Neuronal stem cell (in vitro differentiated cells): Measurements from ENCODE around the gene RREB1.
A peak's percentile ranks its signal among the peaks of the same experiment; 100 is the strongest.

Experiments
- DNase-seq: peaks from one replicate; pipeline ENCODE4 v3.0.0-alpha.2; 2013; ENCODE audit warnings: low spot score
- H2AFZ ChIP-seq: one replicate; pipeline ENCODE4 v1.6.1; 2013; ENCODE audit warnings: mild to moderate bottlenecking, low read length, inconsistent platforms
- H2AK5ac ChIP-seq: 2 replicates; pipeline ENCODE4 v1.6.1; 2013; ENCODE audit warnings: low read depth, mild to moderate bottlenecking, inconsistent platforms, low read length, moderate library complexity, mixed read lengths
- H2BK120ac ChIP-seq: 2 replicates; pipeline ENCODE4 v1.6.1; 2013; ENCODE audit warnings: low read depth, mild to moderate bottlenecking, inconsistent platforms, low read length, moderate library complexity, mixed read lengths
- H2BK12ac ChIP-seq: one replicate; pipeline ENCODE4 v1.6.1; 2013; ENCODE audit warnings: low read length, inconsistent platforms
- H2BK15ac ChIP-seq: 2 replicates; pipeline ENCODE4 v1.6.1; 2013; ENCODE audit warnings: mild to moderate bottlenecking, low read length, inconsistent platforms, mixed read lengths
- H2BK5ac ChIP-seq: one replicate; pipeline ENCODE4 v1.6.1; 2013; ENCODE audit warnings: inconsistent platforms, mild to moderate bottlenecking, low read length, moderate library complexity
- H3K14ac ChIP-seq: one replicate; pipeline ENCODE4 v1.6.1; 2013; ENCODE audit warnings: low read length, inconsistent platforms
- H3K18ac ChIP-seq: 2 replicates; pipeline ENCODE4 v1.6.1; 2013; ENCODE audit warnings: low read length, inconsistent platforms
- H3K23ac ChIP-seq: 2 replicates; pipeline ENCODE4 v1.6.1; 2013; ENCODE audit warnings: low read depth, mild to moderate bottlenecking, mixed read lengths, low read length, inconsistent platforms; ENCODE audit not compliant: poor library complexity
- H3K27ac ChIP-seq: replicated peaks from 3 replicates; pipeline ENCODE4 v1.5.1; 2013; ENCODE audit warnings: low read length, inconsistent platforms
- H3K27me3 ChIP-seq, 3 experiments: 2 replicates each; pipeline ENCODE4 v1.6.1; 2013; ENCODE audit warnings: low read length in 3 of 3, mild to moderate bottlenecking in 2 of 3, inconsistent platforms in 1 of 3, low read depth in 1 of 3, mixed read lengths in 1 of 3, moderate library complexity in 1 of 3; ENCODE audit not compliant: control insufficient read depth in 3 of 3, insufficient read depth in 3 of 3
- H3K36me3 ChIP-seq, 2 donors: replicated peaks in 1 of 2; 2 replicates each; pipeline ENCODE4 v1.6.1; 2013; ENCODE audit warnings: low read length in 2 of 2; ENCODE audit not compliant: control insufficient read depth in 2 of 2, insufficient read depth in 2 of 2
- H3K4ac ChIP-seq: 2 replicates; pipeline ENCODE4 v1.6.1; 2013; ENCODE audit warnings: inconsistent platforms, mild to moderate bottlenecking, low read length, moderate library complexity
- H3K4me1 ChIP-seq, 2 donors: 1 replicate in 1 of 2; 2 replicates in 1 of 2; pipeline ENCODE4 v1.6.1; 2013; ENCODE audit warnings: low read length in 2 of 2, low read depth in 1 of 2; ENCODE audit not compliant: control insufficient read depth in 2 of 2, insufficient read depth in 1 of 2
- H3K4me2 ChIP-seq: one replicate; pipeline ENCODE4 v1.6.1; 2013; ENCODE audit warnings: mild to moderate bottlenecking, low read length, inconsistent platforms; ENCODE audit not compliant: insufficient read depth, poor library complexity, severe bottlenecking
- H3K4me3 ChIP-seq, 2 donors: 2 replicates each; pipeline ENCODE4 v1.5.1; 2013; ENCODE audit warnings: low read length in 2 of 2, mild to moderate bottlenecking in 2 of 2, inconsistent platforms in 1 of 2, moderate library complexity in 1 of 2
- H3K79me1 ChIP-seq: one replicate; pipeline ENCODE4 v1.6.1; 2013; ENCODE audit warnings: low read depth, mild to moderate bottlenecking, inconsistent platforms, low read length, moderate library complexity
- H3K9ac ChIP-seq: one replicate; pipeline ENCODE4 v1.6.1; 2013; ENCODE audit warnings: mild to moderate bottlenecking, low read depth, low read length, inconsistent platforms; ENCODE audit not compliant: poor library complexity
- H3K9me3 ChIP-seq, 2 donors: replicated peaks in 1 of 2; 2 replicates each; pipeline versions ENCODE3 to v1.6.1; 2013; ENCODE audit warnings: low read length in 2 of 2, mild to moderate bottlenecking in 2 of 2, inconsistent platforms in 1 of 2, low read depth in 1 of 2, mixed read lengths in 1 of 2, moderate library complexity in 1 of 2; ENCODE audit not compliant: control insufficient read depth in 2 of 2, insufficient read depth in 1 of 2
- H4K8ac ChIP-seq: one replicate; pipeline ENCODE4 v1.6.1; 2013; ENCODE audit warnings: low read depth, mild to moderate bottlenecking, inconsistent platforms, low read length, moderate library complexity
- H4K91ac ChIP-seq: one replicate; pipeline ENCODE4 v1.6.1; 2013; ENCODE audit warnings: low read length, low read depth, mild to moderate bottlenecking, inconsistent platforms; ENCODE audit not compliant: poor library complexity
- WGBS, 2 donors: extraction: QIAGEN DNeasy Blood & Tissue Kit; methylation state at CpG; one replicate each; pipeline ENCODE4 v1.1.7; 2013; ENCODE audit warnings: missing lambda C conversion rate in 2 of 2, mixed read lengths in 1 of 2; ENCODE audit not compliant: insufficient read length in 2 of 2, insufficient replicate concordance in 1 of 2; ENCODE audit errors: extremely low coverage in 2 of 2; 5-methylcytosine and 5-hydroxymethylcytosine counted together

RREB1 gene

GRCh38 chr6:7260291-7261031 is 152.7 kb downstream of the RREB1 start:
- WGBS, 2 donors = no CpG with 5 or more reads among the region's 13 CpGs

GRCh38 chr6:7261032-7261841 is 153.5 kb downstream of the RREB1 start:
- Histone ChIP-seq H3K9ac (peak overlapping the region; percentile 87), H3K27me3 (no peaks in the 10 kb centered on the region), H3K4me1 (peaks cover 6 to 12% of the 10 kb centered on the region in 2 donors), H2AK5ac (no peak overlapping the region), H2BK15ac (peak overlapping the region; percentile 86), H2BK12ac (peak overlapping the region; percentile 99), H3K4me3 (peak overlapping the region; percentile 54 to 78), H3K4me2 (peak overlapping the region; percentile 79), H2AFZ (peak overlapping the region; percentile 96), H3K79me1 (no peaks in the 10 kb centered on the region), H3K4ac (no peak overlapping the region), H3K18ac (peak overlapping the region; percentile 97), H4K91ac (no peak overlapping the region), H4K8ac (peak overlapping the region; percentile 78), H2BK120ac (no peak overlapping the region), H3K9me3 (peaks cover 0 to 6% of the 10 kb centered on the region in 2 donors), H3K23ac (peak overlapping the region; percentile 19), H3K27ac (peak overlapping the region; percentile 58), H3K14ac (peak overlapping the region; percentile 5), H3K36me3 (no peaks in the 10 kb centered on the region), H2BK5ac (peak overlapping the region; percentile 33)
- WGBS, 2 donors = no CpG with 5 or more reads among the region's 43 CpGs
- peak; percentile 90 for DNase-seq

More at GRCh38 chr6:7260291-7261031, 152.7 kb downstream of the RREB1 start:
- H2BK5ac ChIP-seq = no peak overlapping the region
- H3K4me3 ChIP-seq = peak overlapping the region; percentile 54 to 70
- H4K91ac ChIP-seq = no peak overlapping the region
- H3K27me3 ChIP-seq = no peaks in the 10 kb centered on the region
- H3K18ac ChIP-seq = peak overlapping the region; percentile 97
- peak overlapping the region; percentile 96 for H2AFZ ChIP-seq
- H3K9me3 ChIP-seq = peaks cover 0 to 3% of the 10 kb centered on the region in 2 donors
- H2AK5ac ChIP-seq = peak overlapping the region; percentile 6
- no peaks in the 10 kb centered on the region for H3K79me1 ChIP-seq
- peak overlapping the region; percentile 58 for H3K27ac ChIP-seq
- H4K8ac ChIP-seq = no peak overlapping the region
- H2BK120ac ChIP-seq = no peak overlapping the region
- DNase-seq = no peak
- H3K4ac ChIP-seq = no peak overlapping the region
- H2BK15ac ChIP-seq = peak overlapping the region; percentile 11
- H3K36me3 ChIP-seq = no peaks in the 10 kb centered on the region
- H3K14ac ChIP-seq = peak overlapping the region; percentile 5
- peak overlapping the region; percentile 87 for H3K9ac ChIP-seq
- H3K4me2 ChIP-seq = peak overlapping the region; percentile 79
- no peak overlapping the region for H2BK12ac ChIP-seq
- H3K23ac ChIP-seq = no peak overlapping the region
- H3K4me1 ChIP-seq = peaks cover 6 to 12% of the 10 kb centered on the region in 2 donors

DNA sequence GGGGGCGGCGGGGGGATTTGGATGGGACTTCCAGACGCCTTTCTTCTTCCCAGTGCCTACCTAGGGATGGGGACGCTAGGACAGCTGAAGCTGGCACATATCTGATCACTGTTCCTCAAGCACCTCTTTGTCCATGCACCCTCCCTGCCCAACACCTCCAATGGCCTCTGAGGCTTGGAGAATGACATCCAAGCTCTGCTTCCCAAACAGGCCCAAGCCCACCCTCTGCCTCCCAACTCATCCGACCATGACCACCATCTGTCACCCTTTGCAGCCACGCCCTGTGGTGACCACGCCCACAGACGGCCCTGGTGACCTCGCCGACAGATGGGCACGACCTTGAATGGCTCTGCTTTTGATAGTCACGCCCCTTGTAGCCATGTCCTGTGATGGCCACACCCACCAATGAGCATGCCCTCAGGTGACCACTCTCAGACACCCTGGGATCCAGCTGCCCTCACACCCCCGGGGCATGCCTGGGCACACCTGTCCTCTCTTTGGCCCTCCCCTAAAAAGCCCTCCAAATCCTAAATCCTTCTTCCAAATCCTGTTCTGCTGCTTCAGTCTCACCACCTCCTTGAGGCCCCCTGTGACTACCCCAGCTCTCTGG is 154.2 kb downstream of the RREB1 start:
- H4K91ac ChIP-seq = no peak overlapping the region
- peaks cover 0 to 4% of the 10 kb centered on the region in 2 donors for H3K9me3 ChIP-seq
- peak overlapping the region; percentile 96 for H2AFZ ChIP-seq
- H3K27ac ChIP-seq = no peak overlapping the region
- H3K27me3 ChIP-seq = no peaks in the 10 kb centered on the region
- peak overlapping the region; percentile 86 for H2BK15ac ChIP-seq
- H3K14ac ChIP-seq = peak overlapping the region; percentile 39
- H3K4me2 ChIP-seq = peak overlapping the region; percentile 79
- DNase-seq = no peak
- H3K79me1 ChIP-seq = no peaks in the 10 kb centered on the region
- peaks cover 6 to 12% of the 10 kb centered on the region in 2 donors for H3K4me1 ChIP-seq
- peak overlapping the region; percentile 92 for H3K18ac ChIP-seq
- peak overlapping the region; percentile 33 for H2BK5ac ChIP-seq
- no peaks in the 10 kb centered on the region for H3K36me3 ChIP-seq
- no peak overlapping the region for H2BK120ac ChIP-seq
- H2BK12ac ChIP-seq = peak overlapping the region; percentile 99
- peak overlapping the region; percentile 89 for H2AK5ac ChIP-seq
- no CpG with 5 or more reads among the region's 13 CpGs for WGBS, 2 donors
- peak overlapping the region; percentile 39 for H3K4ac ChIP-seq
- H3K23ac ChIP-seq = peak overlapping the region; percentile 62
- peak overlapping the region; percentile 54 to 78 for H3K4me3 ChIP-seq
- H4K8ac ChIP-seq = peak overlapping the region; percentile 93
- peak overlapping the region; percentile 57 for H3K9ac ChIP-seq
